Ovary (tissue), 9 donors: ENCODE data around the gene ZNF775. TPM values are rescaled to one million over a fixed set of nuclear protein-coding genes. Genes with fewer than 3 reads are reported as not detected.
A peak's percentile ranks its signal among the peaks of the same experiment; 100 is the strongest.

ENCODE experiments used
- DNase-seq, 5 donors: peaks; one replicate each; pipeline ENCODE4 v3.0.0-alpha.2; 2019 to 2020
- H3K27ac ChIP-seq, 2 donors: fragments of 200-600 bp; one replicate each; pipeline versions ENCODE4 v1.5.1 to v1.8.0; 2019 to 2022
- H3K27me3 ChIP-seq: fragments of 200-600 bp; one replicate; pipeline ENCODE4 v1.8.0; 2022
- H3K36me3 ChIP-seq: fragments of 200-600 bp; sonication (generic); one replicate; pipeline ENCODE4 v1.5.1; 2019
- H3K4me1 ChIP-seq: one replicate; pipeline ENCODE4 v1.8.1; 2013; ENCODE audit warnings: mild to moderate bottlenecking, moderate library complexity; ENCODE audit not compliant: insufficient read depth
- H3K4me3 ChIP-seq: fragments of 200-600 bp; sonication (generic); one replicate; pipeline ENCODE4 v1.5.1; 2017
- H3K9me3 ChIP-seq, 2 donors: fragments of 200-600 bp in 1 of 2; sonication (generic) in 1 of 2; one replicate each; pipeline versions ENCODE4 v1.5.1 to v1.8.1; 2013 to 2019; ENCODE audit warnings: mild to moderate bottlenecking in 1 of 2, moderate library complexity in 1 of 2
- CTCF ChIP-seq, 3 donors: fragments of 450-650 bp in 2 of 3; fragments of 200-600 bp in 1 of 3; IDR thresholded peaks; one replicate each; pipeline versions ENCODE4 v1.5.1 to v1.8.0; 2016 to 2022; ENCODE audit warnings: antibody characterized with exemption in 3 of 3, mild to moderate bottlenecking in 1 of 3
- EP300 ChIP-seq: sonication (generic); formaldehyde crosslinking; IDR thresholded peaks from one replicate; pipeline ENCODE4 v1.6.1; 2017; ENCODE audit warnings: antibody characterized with exemption
- POLR2A ChIP-seq: fragments of 450-650 bp; IDR thresholded peaks from one replicate; pipeline ENCODE4 v1.6.1; 2017; ENCODE audit warnings: antibody characterized with exemption, mild to moderate bottlenecking, moderate library complexity
- WGBS, 3 donors: extraction: QIAGEN DNeasy Blood & Tissue Kit in 1 of 3; methylation state at CpG; one replicate each; pipeline versions ENCODE4 v1.1.5 to v1.1.7; 2013 to 2017; 5-methylcytosine and 5-hydroxymethylcytosine counted together
- intact Hi-C, 4 donors: fragments of 100-400 bp; cut with DNase I; formaldehyde crosslinking; loops; one replicate each; pipeline versions ENCODE4 v1.11.0 to v1.15.1; 2022 to 2023
- polyA plus RNA-seq, 2 donors: library from polyadenylated mRNA; stranded (reverse); fragments of 200-250 nt in 1 of 2; fragments of 350-450 nt in 1 of 2; fragmentation: Illumina TruSeq in 1 of 2; extraction: RNeasy Lipid Tissue Mini Kit (QIAGEN cat#74804) in 1 of 2; gene quantifications; one replicate each; pipeline ENCODE4 v1.2.3, GENCODE V29; 2013 to 2014
- total RNA-seq, 7 donors: library from RNA; depleted of rRNA in 2 of 7; stranded (reverse); fragments of >200 nt in 2 of 7; fragmentation: NEBNext Ultra II Directional in 3 of 7; extraction: Animal tissue kit (Norgen Biotek cat#: 25700) in 3 of 7; gene quantifications; one replicate each; pipeline versions ENCODE4 v1.1.0 to v1.2.4, GENCODE V29; 2016 to 2023
- donor health status: DM: no; HTN: no; CAD: no; lungs with moderate emphysema.
- donor health status: DM: no; HTN: no; CAD: no.
- donor health status: Bipolar disorder and iron deficiency.
- donor health status: DM: yes; HTN: yes; CAD: no.
- donor health status: DM: no; HTN: no; CAD: no.
- donor health status: DM: yes; HTN: yes; CAD: no.

ZNF775 gene
- total and polyA plus RNA-seq, 9 donors: 0.28 to 13.9 (median 10.9) TPM

GRCh38 chr7:150396851-150397260 is 17.7 kb downstream of the ZNF775 start:
- intact Hi-C loops: loop anchor here in 1 of 4 donors (5.0 kb wide), 1 partner anchor 680 kb away; no protein-coding TSS in a partner anchor
- H3K4me3 ChIP-seq: no peak overlapping the region
- H3K27ac ChIP-seq: peak overlapping the region in 1 of 2 donors; percentile 40
- TF ChIP-seq CTCF (IDR thresholded peaks at IDR 0.05) (no peak), EP300 (no peak), POLR2A (no peak)
- peaks cover 4% of the 10 kb centered on the region for H3K4me1 ChIP-seq
- no peaks in the 10 kb centered on the region for H3K27me3 ChIP-seq
- peak in 2 of 5 donors; percentile 30 to 36 for DNase-seq
- no peaks in the 10 kb centered on the region for H3K36me3 ChIP-seq
- 94 to 99% (median 95%) methylated on average over 38 to 48 of the region's 48 CpGs for WGBS, 3 donors
- no peaks in the 10 kb centered on the region for H3K9me3 ChIP-seq

GRCh38 chr7:150397346-150398107 is 18.4 kb downstream of the ZNF775 start:
- Histone ChIP-seq H3K27me3 (no peaks in the 10 kb centered on the region), H3K27ac (no peak overlapping the region), H3K4me1 (peaks cover 4% of the 10 kb centered on the region), H3K4me3 (no peak overlapping the region), H3K9me3 (no peaks in the 10 kb centered on the region), H3K36me3 (no peaks in the 10 kb centered on the region)
- peak in 1 of 5 donors; percentile 36 for DNase-seq
- WGBS, 3 donors: 93 to 96% (median 95%) methylated on average over 62 to 91 of the region's 91 CpGs
- TF ChIP-seq POLR2A: no peak
- no peak for TF ChIP-seq CTCF (IDR thresholded peaks at IDR 0.05)
- no peak for TF ChIP-seq EP300
- intact Hi-C loops: loop anchor here in 1 of 4 donors (5.0 kb wide), 1 partner anchor 680 kb away; no protein-coding TSS in a partner anchor

- Histone ChIP-seq H3K4me3 (no peak overlapping the region), H3K4me1 (peaks cover 4% of the 10 kb centered on the region), H3K36me3 (no peaks in the 10 kb centered on the region), H3K27me3 (no peaks in the 10 kb centered on the region), H3K9me3 (no peaks in the 10 kb centered on the region), H3K27ac (no peak overlapping the region)
- peak in 2 of 5 donors; percentile 26 to 37 for DNase-seq
- intact Hi-C loops: loop anchor here in 1 of 4 donors (5.0 kb wide), 1 partner anchor 681 kb away; no protein-coding TSS in a partner anchor
- no peak for TF ChIP-seq POLR2A
- no peak for TF ChIP-seq CTCF (IDR thresholded peaks at IDR 0.05)
- no peak for TF ChIP-seq EP300
- WGBS, 3 donors: 89 to 95% (median 89%) methylated on average over 23 to 27 of the region's 27 CpGs
Observed at GRCh38 chr7:150398108-150398964, 19.2 kb downstream of the ZNF775 start.

- no peaks in the 10 kb centered on the region for H3K9me3 ChIP-seq
- no peak overlapping the region for H3K27ac ChIP-seq
- WGBS, 3 donors: 74 to 79% (median 76%) methylated on average over 2 of the region's 2 CpGs
- peak in 2 of 5 donors; percentile 5 to 15 for DNase-seq
- no peak overlapping the region for H3K4me3 ChIP-seq
- peaks cover 5% of the 10 kb centered on the region for H3K4me1 ChIP-seq
- no peak for TF ChIP-seq POLR2A
- no peak for TF ChIP-seq EP300
- TF ChIP-seq CTCF (IDR thresholded peaks at IDR 0.05): no peak
- intact Hi-C loops: loop anchor here in 1 of 4 donors (5.0 kb wide), 1 partner anchor 682 kb away; no protein-coding TSS in a partner anchor
- no peaks in the 10 kb centered on the region for H3K27me3 ChIP-seq
- no peaks in the 10 kb centered on the region for H3K36me3 ChIP-seq
Observed at GRCh38 chr7:150398965-150399320, 19.8 kb downstream of the ZNF775 start.
